Endometrial microvascular endothelial cells (primary cell): ENCODE data around the gene TLR6. TPM values are rescaled to one million over a fixed set of nuclear protein-coding genes. Genes with fewer than 3 reads are reported as not detected.

Experiments used
- in situ Hi-C: cut with HindIII; loops from 2 replicates; pipeline ENCODE4 v1.10.0; 2017; ENCODE audit warnings: low sequenced_read_pairs, low pct_unique_long_range_greater_than_20kb; ENCODE audit errors: inconsistent ontology term
- total RNA-seq: library from RNA; depleted of rRNA; stranded (reverse); fragments of >200 nt; gene quantifications from one replicate; pipeline ENCODE4 v1.2.3, GENCODE V29; 2015; ENCODE audit errors: inconsistent ontology term

TLR6 gene
- total RNA-seq, 1 donor from 2014 or later, result 1.5 TPM

DNA sequence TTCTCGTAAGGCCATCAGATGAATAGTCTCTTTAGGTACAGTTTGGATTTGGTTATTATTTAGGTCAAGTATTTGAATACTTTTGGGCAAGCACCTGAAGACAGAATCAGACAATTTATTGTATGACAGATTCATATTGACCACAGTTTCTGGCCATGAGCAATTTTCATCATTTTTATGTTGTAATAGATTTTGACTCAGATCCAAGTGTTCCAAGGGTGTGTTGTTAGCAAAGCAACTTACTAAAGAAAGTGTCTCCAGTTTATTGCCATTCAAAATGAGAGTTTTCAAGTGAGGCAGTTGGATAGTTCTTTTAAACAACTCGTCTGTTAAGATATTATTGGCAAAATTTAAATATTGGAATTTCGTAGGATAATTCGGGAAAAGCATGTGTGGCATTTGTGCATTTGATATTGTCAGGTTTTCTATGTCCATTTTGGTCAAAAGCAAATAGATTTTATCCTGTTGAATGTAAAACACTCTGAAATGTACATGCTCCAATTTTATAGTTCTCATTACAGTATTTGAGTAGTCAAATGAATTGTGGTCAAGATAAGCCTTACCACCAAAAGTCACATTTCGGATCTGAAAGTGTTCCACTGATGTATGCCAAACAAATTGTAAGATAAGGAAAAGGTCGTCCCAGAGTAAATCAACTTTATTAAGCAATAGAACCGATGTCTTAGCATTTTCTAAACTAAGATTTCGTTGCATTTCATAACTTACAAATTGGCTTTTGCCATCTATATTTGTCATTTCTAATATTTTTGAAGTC is 82.2 kb downstream of the TLR6 start:
- in situ Hi-C loops, result no loop called here

Other genes starting within 250 kb of the TLR6 start
- gene KLF3, start 192.6 kb downstream of the TLR6 start, total RNA-seq, result 26.8 TPM
- gene TLR10, start 73.8 kb downstream of the TLR6 start, total RNA-seq, result not detected
- gene TLR1, start 52.0 kb downstream of the TLR6 start, total RNA-seq, result 2.7 TPM
- gene FAM114A1, start 11.0 kb upstream of the TLR6 start, total RNA-seq, result 115 TPM
- gene TMEM156, start 175.6 kb upstream of the TLR6 start, total RNA-seq, result 4.7 TPM
- gene KLHL5, start 205.4 kb upstream of the TLR6 start, total RNA-seq, result 73.3 TPM